ENCODE measurements around the gene ITGA7. TPM values are rescaled to one million over a fixed set of nuclear protein-coding genes. Genes with fewer than 3 reads are reported as not detected.
A peak's percentile ranks its signal among the peaks of the same experiment; 100 is the strongest.

The ITGA7 gene
- total RNA-seq, 2 experiments from 2014 or later = 3.1 TPM

GRCh38 chr12:55721601-55722213 lies 14.0 kb upstream of the ITGA7 start:
- peaks cover 50% of the 10 kb centered on the region for H3K4me1 Mint-ChIP-seq
- ChIA-PET CTCF (interaction anchor here (9.0 kb wide), 1 partner anchor 16 kb away, joined by 75 read pairs; no protein-coding TSS in a partner anchor), POLR2A (no interaction called here)
- no peaks in the 10 kb centered on the region for H3K9me3 Mint-ChIP-seq
- no peak overlapping the region for H3K4me3 Mint-ChIP-seq
- no peaks in the 10 kb centered on the region for H3K27me3 Mint-ChIP-seq
- H3K36me3 Mint-ChIP-seq (ENCODE audit: low read depth) = peaks cover 42% of the 10 kb centered on the region
- peak overlapping the region; percentile 19 for H3K27ac Mint-ChIP-seq
- DNase-seq = no peak

- no peaks in the 10 kb centered on the region for H3K9me3 Mint-ChIP-seq
- H3K27ac Mint-ChIP-seq = no peak overlapping the region
- H3K27me3 Mint-ChIP-seq = peaks cover under 1% of the 10 kb centered on the region
- peaks cover 49% of the 10 kb centered on the region for H3K4me1 Mint-ChIP-seq
- no peak for DNase-seq
- peaks cover 38% of the 10 kb centered on the region for H3K36me3 Mint-ChIP-seq (ENCODE audit: low read depth)
- POLR2A ChIA-PET = no interaction called here
- H3K4me3 Mint-ChIP-seq = no peak overlapping the region
- CTCF ChIA-PET = interaction anchor here (9.0 kb wide), 1 partner anchor 17 kb away, joined by 75 read pairs; no protein-coding TSS in a partner anchor
Observed at GRCh38 chr12:55720894-55721444, 13.3 kb upstream of the ITGA7 start.

GRCh38 chr12:55720071-55720564 lies 12.4 kb upstream of the ITGA7 start, which contains the start of gene RDH5:
Gene RDH5, plus strand, starts transcription at chr12:55720393. Its CDS starts 792 bp downstream, at chr12:55721185.
- no peak within 1 kb of the TSS for H3K27ac Mint-ChIP-seq
- POLR2A ChIA-PET = no interaction called here

GRCh38 chr12:55719371-55719770 lies 11.7 kb upstream of the ITGA7 start:
- Mint-ChIP-seq H3K4me1 (peaks cover 46% of the 10 kb centered on the region), H3K36me3 (ENCODE audit: low read depth) (peaks cover 30% of the 10 kb centered on the region), H3K27me3 (peaks cover 3% of the 10 kb centered on the region), H3K4me3 (no peak overlapping the region), H3K9me3 (no peaks in the 10 kb centered on the region), H3K27ac (no peak overlapping the region)
- POLR2A ChIA-PET = no interaction called here
- no peak for DNase-seq
- CTCF ChIA-PET = interaction anchor here (0.8 to 9.0 kb wide), 3 partner anchors 10 to 214 kb away, joined by 3 to 75 read pairs (median 3); partner anchors contain the start of gene CD63

More at GRCh38 chr12:55720071-55720564, 12.4 kb upstream of the ITGA7 start, which contains the start of gene RDH5:
- peaks cover 51% of the 10 kb centered on the region for H3K4me1 Mint-ChIP-seq
- CTCF ChIA-PET = interaction anchor here (0.6 to 9.0 kb wide), 4 partner anchors 9 to 213 kb away, joined by 3 to 75 read pairs (median 3); partner anchors contain the start of gene CD63
- H3K9me3 Mint-ChIP-seq = no peaks in the 10 kb centered on the region
- peaks cover 3% of the 10 kb centered on the region for H3K27me3 Mint-ChIP-seq
- H3K36me3 Mint-ChIP-seq (ENCODE audit: low read depth) = peaks cover 34% of the 10 kb centered on the region
- no peak for DNase-seq
- no peak within 1 kb of the TSS for H3K4me3 Mint-ChIP-seq

- H3K4me3 Mint-ChIP-seq = no peak overlapping the region
- peaks cover 3% of the 10 kb centered on the region for H3K27me3 Mint-ChIP-seq
- CTCF ChIA-PET = interaction anchor here (1.1 to 9.0 kb wide), 3 partner anchors 11 to 19 kb away, joined by 3 to 75 read pairs (median 17); partner anchors contain the start of gene CD63
Observed at GRCh38 chr12:55718624-55719275, 11.0 kb upstream of the ITGA7 start.

GRCh38 chr12:55718015-55718414 lies 10.3 kb upstream of the ITGA7 start:
- ChIA-PET CTCF (interaction anchor here (3.6 to 9.0 kb wide), 2 partner anchors 11 to 20 kb away, joined by 17 to 75 read pairs; partner anchors contain the start of gene CD63), POLR2A (no interaction called here)
- Mint-ChIP-seq H3K4me1 (peaks cover 46% of the 10 kb centered on the region), H3K27ac (peak overlapping the region; percentile 54), H3K27me3 (peaks cover 4% of the 10 kb centered on the region), H3K36me3 (ENCODE audit: low read depth) (peaks cover 26% of the 10 kb centered on the region), H3K4me3 (peak overlapping the region; percentile 91), H3K9me3 (no peaks in the 10 kb centered on the region)
- no peak for DNase-seq

More at GRCh38 chr12:55718624-55719275, 11.0 kb upstream of the ITGA7 start:
- Mint-ChIP-seq H3K9me3 (no peaks in the 10 kb centered on the region), H3K27ac (peak overlapping the region; percentile 54), H3K36me3 (ENCODE audit: low read depth) (peaks cover 28% of the 10 kb centered on the region), H3K4me1 (peaks cover 46% of the 10 kb centered on the region)
- POLR2A ChIA-PET = no interaction called here
- DNase-seq = no peak

- Mint-ChIP-seq H3K27ac (peak overlapping the region; percentile 95), H3K36me3 (ENCODE audit: low read depth) (peaks cover 26% of the 10 kb centered on the region), H3K4me3 (peak overlapping the region; percentile 91), H3K4me1 (peaks cover 46% of the 10 kb centered on the region), H3K9me3 (no peaks in the 10 kb centered on the region), H3K27me3 (peaks cover 11% of the 10 kb centered on the region)
- POLR2A ChIA-PET = no interaction called here
- CTCF ChIA-PET = interaction anchor here (0.7 to 9.0 kb wide), 5 partner anchors 12 to 1395 kb away, joined by 3 to 75 read pairs (median 5); partner anchors contain the start of gene CD63
- DNase-seq = no peak
Observed at GRCh38 chr12:55717011-55718007, 9.6 kb upstream of the ITGA7 start.

- Mint-ChIP-seq H3K9me3 (no peaks in the 10 kb centered on the region), H3K4me3 (peak overlapping the region; percentile 91), H3K36me3 (ENCODE audit: low read depth) (peaks cover 26% of the 10 kb centered on the region), H3K27ac (peak overlapping the region; percentile 95), H3K27me3 (peaks cover 16% of the 10 kb centered on the region), H3K4me1 (peaks cover 46% of the 10 kb centered on the region)
- ChIA-PET POLR2A (no interaction called here), CTCF (interaction anchor here (0.7 to 9.0 kb wide), 12 partner anchors 8 to 1396 kb away, joined by 3 to 75 read pairs (median 4); partner anchors contain the start of gene CD63)
- DNase-seq = no peak
Observed at GRCh38 chr12:55716582-55716957, 8.9 kb upstream of the ITGA7 start.

- POLR2A ChIA-PET = interaction anchor here (1.0 kb wide), 2 partner anchors 9 to 10 kb away, joined by 4 to 5 read pairs; no protein-coding TSS in a partner anchor
- DNase-seq = peak; percentile 95
- H3K27me3 Mint-ChIP-seq = peaks cover 17% of the 10 kb centered on the region
- peaks cover 26% of the 10 kb centered on the region for H3K36me3 Mint-ChIP-seq (ENCODE audit: low read depth)
- peaks cover 46% of the 10 kb centered on the region for H3K4me1 Mint-ChIP-seq
- peak within 1 kb of the TSS; percentile 95 for H3K27ac Mint-ChIP-seq
- CTCF ChIA-PET = interaction anchor here (0.8 to 9.0 kb wide), 11 partner anchors 9 to 1396 kb away, joined by 3 to 75 read pairs (median 4); partner anchors contain the start of gene CD63
- peak within 1 kb of the TSS; percentile 91 for H3K4me3 Mint-ChIP-seq
- no peaks in the 10 kb centered on the region for H3K9me3 Mint-ChIP-seq
Observed at GRCh38 chr12:55715833-55716581, 8.3 kb upstream of the ITGA7 start, which contains the start of gene BLOC1S1. Gene BLOC1S1, plus strand, starts transcription at chr12:55716046. Its CDS starts 6 bp downstream, at chr12:55716052.

GRCh38 chr12:55715169-55715764 lies 7.6 kb upstream of the ITGA7 start:
- H3K27ac Mint-ChIP-seq = peak overlapping the region; percentile 95

GRCh38 chr12:55713721-55714120 lies 6.0 kb upstream of the ITGA7 start:
- Mint-ChIP-seq H3K4me1 (peaks cover 37% of the 10 kb centered on the region), H3K9me3 (no peaks in the 10 kb centered on the region), H3K27ac (no peak overlapping the region), H3K36me3 (ENCODE audit: low read depth) (peaks cover 20% of the 10 kb centered on the region), H3K4me3 (no peak overlapping the region), H3K27me3 (peaks cover 34% of the 10 kb centered on the region)
- CTCF ChIA-PET = no interaction called here
- DNase-seq = no peak
- POLR2A ChIA-PET = no interaction called here

More at GRCh38 chr12:55715169-55715764, 7.6 kb upstream of the ITGA7 start:
- no peak for DNase-seq
- CTCF ChIA-PET = interaction anchor here (1.0 to 9.0 kb wide), 9 partner anchors 9 to 210 kb away, joined by 3 to 75 read pairs (median 5); partner anchors contain the start of gene CD63
- Mint-ChIP-seq H3K27me3 (peaks cover 22% of the 10 kb centered on the region), H3K36me3 (ENCODE audit: low read depth) (peaks cover 25% of the 10 kb centered on the region), H3K9me3 (no peaks in the 10 kb centered on the region), H3K4me3 (peak overlapping the region; percentile 91), H3K4me1 (peaks cover 39% of the 10 kb centered on the region)
- POLR2A ChIA-PET = interaction anchor here (1.0 kb wide), 2 partner anchors 9 to 10 kb away, joined by 4 to 5 read pairs; no protein-coding TSS in a partner anchor
